Measurements from ENCODE around the gene ECHDC3.
"Not testable (repeated sequence)": the region's sequence is repeated elsewhere in the genome, so short reads cannot be mapped to it uniquely, and the experiment has no call there.

ECHDC3 gene

GRCh38 chr10:11742009-11742778 is at the start of gene ECHDC3:
Gene ECHDC3, plus strand, starts transcription at chr10:11742382. Its CDS starts 195 bp downstream, at chr10:11742577.
- peak in 1 of 2 donors; percentile 36 for DNase-seq (ENCODE audit: low read depth in 2 of 2)

DNA sequence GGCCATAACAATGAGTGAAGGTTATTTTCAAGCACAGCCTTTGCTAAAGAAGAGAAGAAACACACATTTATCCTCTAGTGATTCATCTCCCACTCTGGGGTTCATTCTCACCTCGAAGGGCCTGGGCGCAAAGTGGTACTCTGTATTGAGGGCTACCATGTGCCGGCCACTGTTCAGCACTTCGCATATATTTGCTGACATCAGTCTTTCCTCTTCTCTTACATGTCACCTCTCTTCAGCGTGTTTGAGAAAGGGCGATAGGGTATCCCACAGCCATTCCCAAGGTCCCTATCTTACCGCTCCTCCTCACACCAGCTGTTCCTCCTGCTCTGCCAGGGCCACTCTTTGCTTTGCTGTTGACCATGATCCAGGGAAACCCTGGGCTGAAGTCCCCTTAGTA is 48.8 kb upstream of the ECHDC3 start:
- DNase-seq (ENCODE audit: low read depth in 2 of 2): no peak

- no peak for DNase-seq (ENCODE audit: low read depth in 2 of 2)
These were observed 46.4 kb upstream of the ECHDC3 start for GRCh38 chr10:11695779-11696178.

GRCh38 chr10:11697718-11698527 is 44.3 kb upstream of the ECHDC3 start:
- no peak for DNase-seq (ENCODE audit: low read depth in 2 of 2)

DNA sequence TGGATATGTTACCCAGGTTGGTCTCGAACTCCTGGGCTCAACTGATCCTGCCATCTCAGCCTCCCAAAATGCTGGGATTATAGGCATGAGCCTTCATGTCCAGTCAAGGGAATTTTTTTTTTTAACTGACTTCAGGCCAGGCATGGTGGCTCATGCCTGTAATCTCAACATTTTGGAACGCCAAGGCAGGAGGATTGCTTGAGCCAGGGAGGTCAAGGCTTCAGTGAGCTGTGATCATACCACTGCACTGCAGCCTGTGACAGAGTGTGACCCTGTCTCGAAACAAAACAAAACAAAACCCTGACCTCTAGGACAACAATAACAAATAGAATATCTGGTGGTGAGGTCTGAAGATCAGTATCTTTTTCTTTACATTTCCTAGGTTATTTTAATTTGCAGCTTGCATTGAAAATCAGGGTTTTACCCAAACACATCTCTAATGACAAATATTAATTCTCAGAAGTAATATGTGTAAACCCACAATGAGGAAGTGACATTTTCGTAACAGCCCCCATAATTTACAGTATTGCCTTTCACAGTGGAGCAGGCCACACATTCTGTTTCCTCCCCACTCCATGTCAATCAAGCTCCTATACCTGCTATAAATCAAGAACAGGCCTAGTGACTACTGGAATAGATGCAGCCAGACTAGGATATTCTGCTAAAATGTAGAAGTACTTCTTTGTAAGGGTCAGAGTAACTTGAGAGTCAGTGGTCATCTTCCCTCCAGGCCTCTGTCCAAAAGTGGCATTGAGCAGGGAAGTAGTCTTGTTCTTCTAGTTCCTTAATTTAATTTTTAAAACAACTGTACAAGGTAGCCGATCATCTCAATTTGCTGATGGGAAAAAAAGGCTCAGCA is 43.3 kb upstream of the ECHDC3 start:
- no peak for DNase-seq (ENCODE audit: low read depth in 2 of 2)

GRCh38 chr10:11699550-11700097 is 42.6 kb upstream of the ECHDC3 start:
- DNase-seq (ENCODE audit: low read depth in 2 of 2): no peak

- DNase-seq (ENCODE audit: low read depth in 2 of 2): no peak
These were observed 41.6 kb upstream of the ECHDC3 start for GRCh38 chr10:11700539-11700938.

- no peak for DNase-seq (ENCODE audit: low read depth in 2 of 2)
These were observed 40.6 kb upstream of the ECHDC3 start for GRCh38 chr10:11701451-11702095.

DNA sequence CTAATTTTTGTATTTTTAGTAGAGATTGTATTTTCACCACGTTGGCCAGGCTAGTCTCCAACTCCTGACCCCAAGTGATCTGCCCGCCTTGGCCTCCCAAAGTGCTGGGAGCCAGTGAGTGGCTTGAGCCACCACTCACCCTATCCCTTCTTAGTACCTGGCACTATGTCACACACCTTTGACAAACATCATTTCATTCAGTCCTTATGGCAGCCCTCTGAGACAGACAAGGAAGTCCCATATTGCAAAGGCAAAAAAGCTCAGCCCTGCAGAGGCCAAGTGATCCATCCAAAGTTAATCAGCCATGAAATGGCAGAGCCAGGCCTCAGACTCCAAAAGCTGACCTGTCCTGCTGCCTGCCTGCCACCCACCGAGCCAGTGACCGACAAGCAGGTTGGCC is 39.9 kb upstream of the ECHDC3 start:
- DNase-seq (ENCODE audit: low read depth in 2 of 2): no peak

GRCh38 chr10:11704092-11704491 is 38.1 kb upstream of the ECHDC3 start:
- DNase-seq (ENCODE audit: low read depth in 2 of 2): no peak

GRCh38 chr10:11705722-11706121 is 36.5 kb upstream of the ECHDC3 start:
- no peak for DNase-seq (ENCODE audit: low read depth in 2 of 2)

- no peak for DNase-seq (ENCODE audit: low read depth in 2 of 2)
These were observed 35.2 kb upstream of the ECHDC3 start for GRCh38 chr10:11706895-11707567.

GRCh38 chr10:11707624-11708350 is 34.4 kb upstream of the ECHDC3 start:
- DNase-seq (ENCODE audit: low read depth in 2 of 2): no peak

- not testable (repeated sequence) for DNase-seq (ENCODE audit: low read depth in 2 of 2)
These were observed 33.4 kb upstream of the ECHDC3 start for GRCh38 chr10:11708801-11709200.

GRCh38 chr10:11712744-11713143 is 29.4 kb upstream of the ECHDC3 start:
- DNase-seq (ENCODE audit: low read depth in 2 of 2): no peak

DNA sequence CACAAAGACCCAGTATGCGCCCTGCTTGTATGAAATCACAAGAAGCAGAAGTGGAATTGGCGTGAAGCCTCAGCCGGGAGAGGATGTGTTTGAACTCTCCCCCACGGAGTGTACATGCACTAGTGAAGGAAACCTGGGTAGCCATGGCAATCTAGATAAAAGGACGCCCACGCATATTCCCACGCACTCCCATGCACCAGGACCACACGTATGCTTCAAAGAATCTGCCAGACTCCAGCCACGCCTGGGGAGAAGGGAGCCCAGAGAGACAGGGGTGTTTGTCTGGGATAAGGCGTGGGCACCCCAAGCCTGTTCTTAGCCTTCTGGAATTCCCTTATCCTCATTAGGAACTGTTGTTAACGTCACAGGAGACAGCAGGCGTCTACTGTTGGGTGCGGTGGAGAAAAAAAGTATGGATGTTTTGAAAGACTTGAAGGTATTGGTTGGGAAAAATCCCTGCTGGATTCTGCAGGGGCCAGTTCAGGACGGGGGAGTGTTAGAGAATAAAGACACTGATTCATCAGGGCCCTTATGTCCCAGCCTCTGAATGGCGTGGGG is 28.9 kb upstream of the ECHDC3 start:
- DNase-seq (ENCODE audit: low read depth in 2 of 2): no peak

DNA sequence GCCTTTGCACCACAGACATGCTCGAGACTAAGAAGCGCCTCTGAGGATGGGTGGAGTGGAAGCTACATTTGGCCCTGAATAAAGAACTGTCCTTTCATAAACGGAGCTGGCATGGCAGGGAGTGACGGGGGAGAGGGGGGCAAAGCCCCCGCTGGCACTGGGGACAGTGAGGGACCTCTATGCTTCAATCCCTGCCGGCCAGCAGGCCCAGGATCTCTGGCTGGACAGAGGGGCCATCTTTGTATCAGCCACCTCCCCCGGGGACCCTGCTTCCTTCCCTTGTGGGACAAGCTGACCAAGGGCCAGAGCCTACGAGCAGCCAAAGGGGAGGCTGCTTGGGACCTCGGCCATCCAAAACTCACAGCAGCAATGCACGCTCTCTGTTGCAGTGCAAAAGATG is 28.2 kb upstream of the ECHDC3 start:
- DNase-seq (ENCODE audit: low read depth in 2 of 2): no peak

- no peak for DNase-seq (ENCODE audit: low read depth in 2 of 2)
These were observed 27.3 kb upstream of the ECHDC3 start for GRCh38 chr10:11714750-11715365.

DNA sequence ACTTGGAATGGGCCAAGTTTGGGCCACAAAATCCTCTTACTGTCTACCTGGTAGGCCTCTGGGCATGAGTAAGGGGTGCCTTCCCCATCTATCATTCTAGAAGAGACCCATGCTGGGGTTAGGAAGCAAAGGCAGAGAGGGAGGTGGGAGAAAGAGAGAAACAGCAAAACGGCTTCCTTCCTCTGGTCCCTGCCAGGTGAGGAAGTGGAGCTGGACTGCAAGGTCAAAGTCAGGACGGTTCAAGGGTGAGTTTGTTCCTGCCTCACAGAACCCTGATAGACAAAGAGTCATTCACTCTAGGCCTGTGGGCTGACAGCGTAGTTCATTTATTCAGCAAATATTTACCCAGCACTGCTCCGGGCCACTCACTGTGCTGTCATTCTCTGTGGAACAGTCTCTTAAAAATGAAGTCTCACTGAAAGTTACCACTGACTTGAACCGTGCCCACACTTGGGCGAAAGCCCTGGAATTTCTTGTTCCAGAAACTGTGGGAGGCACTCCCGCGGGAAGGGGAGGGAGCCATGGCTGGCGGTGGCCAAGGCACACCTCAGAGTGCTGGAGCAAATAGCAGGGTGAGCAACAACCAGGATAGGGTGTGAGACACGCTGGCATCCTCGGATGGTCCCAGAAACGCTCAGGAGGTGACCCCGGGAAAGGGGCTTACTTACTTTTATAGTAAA is 26.2 kb upstream of the ECHDC3 start:
- no peak for DNase-seq (ENCODE audit: low read depth in 2 of 2)
